ENCODE measurements around the gene SLC24A3.

Gene SLC24A3

DNA sequence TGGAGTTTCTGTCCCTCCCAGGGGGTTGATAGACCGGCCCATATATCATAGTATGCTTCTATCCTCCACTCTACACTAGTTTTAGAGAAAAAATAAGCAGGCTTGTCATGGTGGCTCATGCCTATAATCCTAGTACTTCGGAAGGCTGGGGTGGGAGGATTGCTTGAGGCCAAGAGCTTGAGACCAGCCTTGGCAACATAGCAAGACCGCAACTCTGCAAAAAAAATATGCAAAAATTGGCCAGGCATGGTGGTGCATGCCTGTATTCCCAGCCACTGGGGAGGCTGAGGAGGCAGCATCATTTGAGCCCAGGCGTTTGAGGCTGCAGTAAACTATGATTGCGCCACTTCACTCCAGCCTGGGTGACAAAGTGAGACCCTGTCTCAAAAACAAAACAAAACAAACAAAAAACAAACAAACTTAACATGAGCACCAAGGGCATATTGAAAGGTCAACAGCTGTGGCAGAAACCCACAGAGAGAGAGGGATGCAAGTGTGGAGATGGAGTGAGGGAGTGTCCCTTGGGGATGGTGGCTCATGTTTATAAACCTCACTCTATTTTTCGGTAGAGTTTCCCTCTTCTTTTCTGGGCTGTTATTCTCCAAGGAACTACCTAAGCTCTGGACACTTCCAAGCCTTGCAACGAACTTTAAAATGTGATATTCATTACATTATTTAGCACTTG is 24.1 kb downstream of the SLC24A3 start:
- H3K4me3 ChIP-seq (ENCODE audit: low read depth, low read length): no peak overlapping the region
- TF ChIP-seq, protein P1, sequence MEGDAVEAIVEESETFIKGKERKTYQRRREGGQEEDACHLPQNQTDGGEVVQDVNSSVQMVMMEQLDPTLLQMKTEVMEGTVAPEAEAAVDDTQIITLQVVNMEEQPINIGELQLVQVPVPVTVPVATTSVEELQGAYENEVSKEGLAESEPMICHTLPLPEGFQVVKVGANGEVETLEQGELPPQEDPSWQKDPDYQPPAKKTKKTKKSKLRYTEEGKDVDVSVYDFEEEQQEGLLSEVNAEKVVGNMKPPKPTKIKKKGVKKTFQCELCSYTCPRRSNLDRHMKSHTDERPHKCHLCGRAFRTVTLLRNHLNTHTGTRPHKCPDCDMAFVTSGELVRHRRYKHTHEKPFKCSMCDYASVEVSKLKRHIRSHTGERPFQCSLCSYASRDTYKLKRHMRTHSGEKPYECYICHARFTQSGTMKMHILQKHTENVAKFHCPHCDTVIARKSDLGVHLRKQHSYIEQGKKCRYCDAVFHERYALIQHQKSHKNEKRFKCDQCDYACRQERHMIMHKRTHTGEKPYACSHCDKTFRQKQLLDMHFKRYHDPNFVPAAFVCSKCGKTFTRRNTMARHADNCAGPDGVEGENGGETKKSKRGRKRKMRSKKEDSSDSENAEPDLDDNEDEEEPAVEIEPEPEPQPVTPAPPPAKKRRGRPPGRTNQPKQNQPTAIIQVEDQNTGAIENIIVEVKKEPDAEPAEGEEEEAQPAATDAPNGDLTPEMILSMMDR (IDR thresholded peaks at IDR 0.05; ENCODE audit: borderline replicate concordance, insufficient read depth, low read depth, low read length): no peak

DNA sequence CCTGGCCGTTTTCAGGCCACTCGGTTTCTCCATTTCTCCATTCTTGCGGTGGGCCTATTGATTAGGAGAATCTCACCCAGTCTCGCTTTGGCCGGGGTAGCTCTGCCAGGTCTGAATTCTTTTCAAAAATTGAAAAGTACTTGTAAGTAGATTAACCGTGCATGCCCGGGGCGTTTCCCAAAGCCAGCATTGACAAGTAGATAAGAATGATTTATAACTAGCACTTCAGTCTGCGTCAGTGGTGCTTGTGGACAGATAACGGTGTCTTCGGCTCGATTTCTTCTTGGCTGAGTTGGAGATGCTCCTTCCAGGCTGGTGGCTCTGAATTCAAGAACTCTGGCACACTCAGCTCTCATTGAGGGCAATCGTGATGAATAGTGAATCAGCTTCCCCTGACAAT is 29.0 kb downstream of the SLC24A3 start:
- H3K4me3 ChIP-seq (ENCODE audit: low read depth, low read length): no peak overlapping the region
- TF ChIP-seq, protein P1 (IDR thresholded peaks at IDR 0.05; ENCODE audit: borderline replicate concordance, insufficient read depth, low read depth, low read length): no peak

DNA sequence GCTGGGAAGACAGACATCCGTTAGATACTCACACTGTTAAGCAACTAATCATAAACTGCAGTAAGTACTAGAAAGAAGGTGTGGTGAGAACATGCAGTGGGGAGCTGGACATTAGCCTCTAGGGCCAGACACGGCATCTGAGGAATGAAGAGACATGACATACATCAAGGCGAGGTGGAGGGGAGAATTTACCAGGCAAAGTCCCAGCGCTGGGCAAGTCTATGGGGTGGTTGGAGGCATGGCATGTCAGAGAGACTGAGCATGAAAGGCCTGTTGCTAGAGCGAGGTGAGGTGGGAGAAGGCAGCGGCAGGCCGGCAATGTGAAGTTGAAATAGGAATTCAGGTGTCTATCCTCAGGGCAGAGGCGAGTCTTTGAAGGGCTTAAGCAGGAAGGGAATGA is 31.8 kb downstream of the SLC24A3 start:
- TF ChIP-seq, protein P1 (IDR thresholded peaks at IDR 0.05; ENCODE audit: borderline replicate concordance, insufficient read depth, low read depth, low read length): no peak
- no peak overlapping the region for H3K4me3 ChIP-seq (ENCODE audit: low read depth, low read length)

DNA sequence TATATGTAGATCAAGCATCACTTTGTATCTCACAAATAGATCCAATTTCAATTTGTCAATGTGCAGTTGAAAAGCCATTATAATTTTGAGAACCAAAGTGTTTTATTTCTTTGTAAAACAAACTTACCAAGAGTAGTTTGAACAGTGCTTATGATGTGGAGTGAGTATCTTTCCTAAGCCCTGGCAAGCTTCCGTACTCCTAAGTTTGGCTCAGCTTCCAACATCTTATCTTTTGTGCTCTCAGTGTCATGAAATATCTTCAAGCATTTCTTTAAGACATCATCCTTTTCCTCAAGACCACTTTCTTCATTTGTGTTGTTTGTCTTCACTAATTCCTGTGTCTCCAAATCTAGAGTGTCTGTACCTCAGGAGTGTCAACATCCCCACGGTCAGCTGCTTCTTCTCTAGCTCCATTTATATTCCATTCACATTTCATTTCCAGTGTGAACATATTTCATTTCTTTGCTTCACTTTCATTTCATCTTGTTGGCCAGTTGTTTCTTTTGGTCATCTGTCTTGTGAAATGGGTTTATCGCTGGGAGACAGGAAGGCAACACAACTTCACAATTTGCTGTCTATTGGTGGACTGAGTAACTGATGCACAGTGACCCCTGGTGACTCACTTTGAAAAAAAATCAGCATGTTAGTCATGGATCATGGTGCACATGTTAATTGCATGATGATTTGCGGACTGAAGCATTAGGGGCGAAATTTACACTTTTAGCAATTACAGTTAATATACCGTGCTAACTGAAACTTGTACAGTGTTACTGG is 36.9 kb downstream of the SLC24A3 start:
- H3K4me3 ChIP-seq (ENCODE audit: low read depth, low read length): no peak overlapping the region
- TF ChIP-seq, protein P1 (IDR thresholded peaks at IDR 0.05; ENCODE audit: borderline replicate concordance, insufficient read depth, low read depth, low read length): no peak

DNA sequence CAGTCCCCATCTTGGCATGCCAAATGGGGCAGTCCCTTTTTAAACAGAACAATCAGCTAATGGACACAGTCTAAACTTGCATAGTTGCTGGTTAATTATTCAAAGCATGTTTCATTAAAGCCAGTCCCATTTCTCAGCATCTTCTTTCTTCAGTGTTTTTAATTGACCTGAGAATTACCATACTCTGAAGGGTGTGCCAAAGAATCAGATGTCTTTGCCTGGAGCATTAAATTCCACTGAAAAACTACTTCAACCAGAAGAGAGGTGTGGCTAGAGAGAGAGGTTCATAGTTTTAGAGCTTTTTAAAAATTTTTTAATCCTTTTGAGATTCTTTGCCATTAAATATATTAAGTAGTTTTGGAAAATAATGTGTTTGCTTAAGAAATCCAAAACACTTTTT is 37.9 kb downstream of the SLC24A3 start:
- TF ChIP-seq, protein P1 (IDR thresholded peaks at IDR 0.05; ENCODE audit: borderline replicate concordance, insufficient read depth, low read depth, low read length): no peak
- H3K4me3 ChIP-seq (ENCODE audit: low read depth, low read length): no peak overlapping the region

DNA sequence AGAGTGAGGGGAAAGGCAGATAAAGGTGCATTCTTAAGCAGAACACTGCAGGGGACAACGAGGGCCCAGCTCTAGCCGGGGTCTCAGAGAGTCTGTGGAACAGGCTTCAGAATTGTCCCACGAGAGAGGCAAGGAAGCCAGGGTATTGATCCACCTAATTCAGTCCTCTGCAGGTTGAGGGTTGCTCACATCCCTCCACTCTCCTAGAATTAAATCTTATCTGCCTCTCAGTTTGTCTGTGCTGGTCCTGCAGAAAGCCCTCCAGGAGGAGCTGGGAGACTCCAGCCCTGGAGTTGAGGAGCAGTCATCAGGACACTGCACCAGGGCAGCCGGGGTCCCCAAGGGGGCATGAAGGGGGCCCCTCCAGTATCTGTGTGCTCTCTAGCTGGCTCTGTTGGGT is 39.1 kb downstream of the SLC24A3 start:
- H3K4me3 ChIP-seq (ENCODE audit: low read depth, low read length): no peak overlapping the region
- TF ChIP-seq, protein P1 (IDR thresholded peaks at IDR 0.05; ENCODE audit: borderline replicate concordance, insufficient read depth, low read depth, low read length): no peak

DNA sequence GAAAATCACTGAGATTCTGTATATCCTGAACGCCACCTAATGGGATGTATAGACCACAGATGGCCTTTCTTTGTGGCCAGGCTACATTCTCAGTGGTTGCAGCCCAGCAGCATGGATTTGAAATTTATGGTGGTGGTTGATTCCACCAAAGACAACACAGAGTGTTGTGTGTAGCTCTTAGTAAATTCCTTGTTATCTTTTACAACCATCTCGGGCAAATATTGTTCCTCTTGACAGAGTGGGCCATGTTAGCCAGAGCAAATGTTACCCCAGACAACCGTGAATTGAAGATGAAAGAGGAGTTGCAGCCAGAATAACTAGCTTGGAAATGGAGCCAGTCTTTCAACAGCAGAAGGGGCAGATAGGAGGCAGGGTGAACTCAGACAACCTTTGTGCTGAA is 39.5 kb downstream of the SLC24A3 start:
- no peak overlapping the region for H3K4me3 ChIP-seq (ENCODE audit: low read depth, low read length)
- TF ChIP-seq, protein P1 (IDR thresholded peaks at IDR 0.05; ENCODE audit: borderline replicate concordance, insufficient read depth, low read depth, low read length): no peak
